ENCODE measurements around the gene QRICH1. TPM values are rescaled to one million over a fixed set of nuclear protein-coding genes. Genes with fewer than 3 reads are reported as not detected.

Gene QRICH1
- total RNA-seq, 2 experiments from 2014 or later = 111 to 132 TPM

DNA sequence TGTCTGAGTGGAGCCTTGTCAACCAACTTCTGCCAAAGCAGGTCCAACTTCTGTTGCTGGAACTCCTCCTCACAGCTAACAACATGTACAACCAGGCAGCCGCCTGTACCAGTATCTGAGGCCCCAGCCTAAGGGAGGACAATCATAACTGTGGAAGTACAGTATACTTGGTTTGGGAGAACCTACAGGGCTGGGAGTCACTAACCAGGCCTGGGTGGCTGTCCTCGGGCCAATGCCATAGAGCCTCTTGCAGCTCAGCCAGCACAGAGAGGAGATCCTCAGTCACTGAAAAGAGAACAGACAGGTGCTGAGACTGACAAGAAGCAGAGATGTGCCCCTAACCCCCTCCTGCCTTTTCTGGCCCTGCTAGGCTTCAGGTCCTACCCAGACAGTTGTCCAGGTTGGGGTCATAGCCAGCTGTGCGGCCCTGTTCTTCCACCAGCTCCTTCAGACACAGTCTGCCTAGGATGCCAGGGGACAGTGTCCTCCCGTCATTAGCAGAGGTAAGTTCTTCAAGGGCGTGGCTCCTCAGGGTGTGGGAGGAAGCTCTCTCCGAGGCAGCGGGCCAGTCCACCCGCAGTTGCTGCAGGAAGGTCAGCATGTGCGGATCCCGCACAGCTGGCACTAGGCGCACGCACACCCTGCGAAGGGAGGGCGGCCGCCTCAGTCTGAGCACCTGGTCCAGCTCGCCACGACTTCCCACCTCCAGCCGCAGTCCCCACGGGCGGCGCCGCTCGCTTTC lies 76.5 kb downstream of the QRICH1 start:
- BruUV-seq (replicated peaks) = no TSS peak
- Histone ChIP-seq H3K27ac (ENCODE audit: low read depth, low read length, poor library complexity, severe bottlenecking) (no peak overlapping the region), H3K9me2 (ENCODE audit: insufficient read depth, low read length) (no peaks in the 10 kb centered on the region), H3K36me3 (ENCODE audit: insufficient read depth, low read length) (peaks cover 47% of the 10 kb centered on the region), H4K20me1 (ENCODE audit: insufficient read depth, low read length) (no peaks in the 10 kb centered on the region), H2AFZ (ENCODE audit: low read length) (no peak overlapping the region), H3K4me1 (ENCODE audit: insufficient read depth, low read length, poor library complexity, severe bottlenecking) (peaks cover 22% of the 10 kb centered on the region), H3K4me3 (ENCODE audit: low read depth, low read length, poor library complexity, severe bottlenecking) (peak overlapping the region; percentile 80), H3K9me3 (ENCODE audit: low read length) (no peaks in the 10 kb centered on the region), H3K4me2 (ENCODE audit: low read length) (peak overlapping the region; percentile 90), H3K79me2 (ENCODE audit: insufficient read depth, low read depth, low read length) (peaks cover 23% of the 10 kb centered on the region; the same call in 1 of the 2 replicates)
- no peak for DNase-seq (ENCODE audit: low spot score)
- intact Hi-C loops (cut with micrococcal nuclease; ENCODE audit: unreplicated experiment) = no loop called here
- POLR2A ChIA-PET = interaction anchor here (0.5 to 2.0 kb wide), 2 partner anchors 10 to 1481 kb away, joined by 4 to 9 read pairs; partner anchors contain the start of gene WDR6
- CTCF ChIA-PET (ENCODE audit: unreplicated experiment) = interaction anchor here (1.1 kb wide), 1 partner anchor 10 kb away, joined by 3 read pairs; the partner anchor contains the start of gene WDR6
- TF ChIP-seq CTCF (conservative IDR thresholded peaks at IDR 0.05; ENCODE audit: low read length) (no peak), EZH2phosphoT487 (IDR thresholded peaks at IDR 0.05; ENCODE audit: borderline replicate concordance, low read depth, low read length) (no peak)

DNA sequence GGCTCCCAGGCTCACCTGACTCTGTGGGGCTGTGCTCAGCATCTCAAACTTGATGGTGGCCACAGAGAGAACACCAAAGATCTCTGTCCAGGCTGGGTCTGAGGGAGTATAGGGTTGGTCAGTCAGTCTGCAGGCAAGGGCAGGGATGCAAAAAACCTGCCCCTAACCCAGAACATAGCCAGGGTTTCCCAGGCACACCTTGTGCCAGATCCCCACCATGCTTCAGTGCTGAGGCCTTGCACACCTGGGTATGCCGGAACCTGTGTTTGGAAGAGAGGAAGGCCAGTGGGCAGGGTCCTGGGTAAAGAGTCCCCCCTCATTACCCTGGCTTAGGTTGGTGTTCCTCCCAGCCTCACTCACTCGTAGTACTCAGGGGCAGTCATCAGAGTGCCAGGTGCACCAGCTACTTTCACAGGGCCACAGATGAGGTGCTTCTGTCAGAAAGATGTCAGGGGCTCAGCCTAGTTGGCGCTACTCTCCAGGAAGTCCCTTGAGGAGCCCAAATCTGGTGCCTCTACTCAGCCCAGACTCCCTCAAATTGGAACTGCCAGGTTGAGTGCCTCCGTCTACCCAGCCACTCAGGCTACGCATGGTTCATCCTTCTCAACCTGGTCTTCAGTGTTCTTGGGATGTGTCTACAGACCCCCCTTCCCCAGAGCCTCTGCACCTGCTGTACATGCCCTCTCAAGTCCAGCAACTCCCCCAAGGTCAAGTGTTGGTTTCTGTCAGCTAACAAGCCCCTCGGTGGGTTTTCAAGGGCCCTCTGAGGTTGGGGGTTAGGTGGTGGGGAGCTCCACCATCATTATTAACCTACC lies 77.2 kb downstream of the QRICH1 start:
- Histone ChIP-seq H3K27ac (ENCODE audit: low read depth, low read length, poor library complexity, severe bottlenecking) (no peak overlapping the region), H3K4me3 (ENCODE audit: low read depth, low read length, poor library complexity, severe bottlenecking) (no peak overlapping the region), H3K79me2 (ENCODE audit: insufficient read depth, low read depth, low read length) (peaks cover 20% of the 10 kb centered on the region; the same call in 1 of the 2 replicates), H3K36me3 (ENCODE audit: insufficient read depth, low read length) (peaks cover 53% of the 10 kb centered on the region), H3K9me3 (ENCODE audit: low read length) (no peaks in the 10 kb centered on the region), H3K4me1 (ENCODE audit: insufficient read depth, low read length, poor library complexity, severe bottlenecking) (peaks cover 22% of the 10 kb centered on the region), H4K20me1 (ENCODE audit: insufficient read depth, low read length) (no peaks in the 10 kb centered on the region), H3K4me2 (ENCODE audit: low read length) (no peak overlapping the region), H2AFZ (ENCODE audit: low read length) (no peak overlapping the region), H3K9me2 (ENCODE audit: insufficient read depth, low read length) (no peaks in the 10 kb centered on the region)
- intact Hi-C loops (cut with micrococcal nuclease; ENCODE audit: unreplicated experiment) = no loop called here
- BruUV-seq (replicated peaks) = no TSS peak
- ChIA-PET POLR2A (interaction anchor here (0.5 to 2.0 kb wide), 2 partner anchors 10 to 1482 kb away, joined by 4 to 9 read pairs; partner anchors contain the start of gene WDR6), CTCF (ENCODE audit: unreplicated experiment) (interaction anchor here (1.1 kb wide), 1 partner anchor 9 kb away, joined by 3 read pairs; the partner anchor contains the start of gene WDR6)
- no peak for DNase-seq (ENCODE audit: low spot score)
- TF ChIP-seq CTCF (conservative IDR thresholded peaks at IDR 0.05; ENCODE audit: low read length) (no peak), EZH2phosphoT487 (IDR thresholded peaks at IDR 0.05; ENCODE audit: borderline replicate concordance, low read depth, low read length) (no peak)
